Caco-2 (cell line): Measurements from ENCODE around the gene NT5C3B. TPM values are rescaled to one million over a fixed set of nuclear protein-coding genes. Genes with fewer than 3 reads are reported as not detected.

Source experiments
- BruUV-seq: library from RNA; stranded (reverse); fragments of 400-500 nt; replicated peaks from 2 replicates; lab custom pipeline; 2021; lab: Mats Ljungman, UMichigan
- CTCF ChIA-PET: fragments of 300-600 bp; sonication (Branson Sonifier 250); formaldehyde crosslinking; loops from one replicate; lab custom pipeline; 2022; ENCODE audit warnings: antibody characterized with exemption; lab: Charles Lee
- POLR2A ChIA-PET: fragments of 300-600 bp; sonication (Branson Sonifier 250); formaldehyde crosslinking; loops from one replicate; lab custom pipeline; 2022; ENCODE audit warnings: antibody characterized with exemption; lab: Charles Lee
- DNase-seq, 2 experiments: peaks; one replicate each; pipeline versions ENCODE4 v3.0.0 to v3.0.0-alpha.2; 2020 to 2022
- H3K27me3 ChIP-seq: replicated peaks from 2 replicates; pipeline ENCODE4 v1.6.0; 2011; ENCODE audit warnings: low read length; ENCODE audit not compliant: control insufficient read depth, insufficient read depth
- H3K36me3 ChIP-seq: 2 replicates; pipeline ENCODE4 v1.5.1; 2011; ENCODE audit warnings: low read length; ENCODE audit not compliant: control insufficient read depth, insufficient read depth
- H3K4me1 ChIP-seq: fragments of 250-450 bp; sonication (Bioruptor Pico); 2 replicates; pipeline ENCODE4 v1.5.1; 2020; ENCODE audit warnings: mild to moderate bottlenecking
- H3K4me3 ChIP-seq: 2 replicates; pipeline ENCODE4 v1.5.1; 2011; ENCODE audit warnings: low read depth, mild to moderate bottlenecking, control low read depth, low read length
- H3K9me3 ChIP-seq: fragments of 250-450 bp; sonication (Bioruptor Pico); 2 replicates; pipeline ENCODE4 v1.5.1; 2020; ENCODE audit warnings: mild to moderate bottlenecking, moderate library complexity
- H3K27ac Mint-ChIP-seq: one replicate; pipeline ENCODE4 v1.8.0; 2022; ENCODE audit warnings: mixed read lengths; ENCODE audit not compliant: unreplicated experiment
- H3K27me3 Mint-ChIP-seq: one replicate; pipeline ENCODE4 v1.8.0; 2022; ENCODE audit warnings: mixed read lengths; ENCODE audit not compliant: insufficient read depth, unreplicated experiment
- H3K36me3 Mint-ChIP-seq: one replicate; pipeline ENCODE4 v1.8.0; 2022; ENCODE audit warnings: mild to moderate bottlenecking, mixed read lengths; ENCODE audit not compliant: insufficient read depth, unreplicated experiment
- H3K4me1 Mint-ChIP-seq: one replicate; pipeline ENCODE4 v1.8.0; 2022; ENCODE audit warnings: low read depth, mixed read lengths; ENCODE audit not compliant: unreplicated experiment
- H3K4me3 Mint-ChIP-seq: one replicate; pipeline ENCODE4 v1.8.0; 2022; ENCODE audit warnings: mild to moderate bottlenecking, moderate library complexity, mixed read lengths; ENCODE audit not compliant: unreplicated experiment
- H3K9me3 Mint-ChIP-seq: one replicate; pipeline ENCODE4 v1.8.0; 2022; ENCODE audit warnings: mixed read lengths; ENCODE audit not compliant: unreplicated experiment
- CTCF ChIP-seq, 2 experiments: fragments of 200-600 bp in 1 of 2; IDR thresholded peaks; 1 replicate in 1 of 2; 2 replicates in 1 of 2; pipeline versions ENCODE4 v1.5.1 to v1.8.0; 2011 to 2022; ENCODE audit warnings: antibody characterized with exemption in 1 of 2, control low read depth in 1 of 2, inconsistent platforms in 1 of 2, low read depth in 1 of 2, low read length in 1 of 2, mild to moderate bottlenecking in 1 of 2, moderate library complexity in 1 of 2; ENCODE audit not compliant: insufficient read depth in 1 of 2, severe bottlenecking in 1 of 2, unreplicated experiment in 1 of 2
- intact Hi-C: fragments of 100-400 bp; cut with micrococcal nuclease; formaldehyde crosslinking; loops from one replicate; pipeline ENCODE4 v1.10.0; 2022; ENCODE audit not compliant: unreplicated experiment
- total RNA-seq: library from RNA; stranded (reverse); gene quantifications from 2 replicates; pipeline ENCODE4 v1.2.3, GENCODE V29; 2022

Gene NT5C3B
- total RNA-seq, 1 experiment from 2014 or later, result 94.5 TPM

DNA sequence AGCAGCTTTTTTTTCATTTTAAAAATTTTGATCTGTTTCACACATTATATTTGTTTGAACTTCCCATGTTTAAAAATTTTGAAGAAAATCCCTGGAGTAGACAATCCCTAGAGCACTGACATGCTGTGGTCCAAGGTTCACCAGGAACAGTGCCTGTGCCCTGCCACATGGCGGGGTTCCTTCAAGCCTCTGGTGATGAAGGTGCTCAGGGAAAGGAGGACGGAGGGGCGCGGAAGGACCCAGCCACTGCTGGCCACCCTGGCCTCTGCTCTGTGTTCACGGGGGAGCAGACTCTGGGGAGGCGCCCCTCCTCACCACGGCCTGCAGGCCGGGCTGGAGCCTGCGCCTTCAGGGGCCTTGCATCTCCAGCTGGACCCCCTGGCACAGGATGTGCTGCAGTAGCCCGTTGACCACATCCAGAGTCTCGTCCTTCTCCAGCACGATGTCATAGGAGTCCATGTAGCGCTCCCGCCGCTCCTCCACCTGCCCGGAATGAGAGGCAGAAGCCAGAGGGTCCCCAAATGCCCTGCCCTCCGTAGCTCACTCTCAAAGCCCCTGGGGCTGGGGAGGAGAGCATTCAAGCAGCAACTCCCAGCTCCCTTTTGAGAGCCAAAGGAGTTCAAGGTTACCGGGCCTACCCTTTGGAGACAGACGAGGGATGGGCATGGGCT, 10.7 kb downstream of the NT5C3B start:
- Mint-ChIP-seq H3K9me3 (no peaks in the 10 kb centered on the region), H3K4me1 (no peaks in the 10 kb centered on the region), H3K27ac (no peak overlapping the region), H3K36me3 (peaks cover 65% of the 10 kb centered on the region), H3K4me3 (no peak overlapping the region), H3K27me3 (no peaks in the 10 kb centered on the region)
- ChIA-PET CTCF (interaction anchor here (1.0 kb wide), 1 partner anchor 13 kb away, joined by 4 read pairs; the partner anchor contains the start of gene FKBP10), POLR2A (interaction anchor here (0.6 kb wide), 1 partner anchor 378 kb away, joined by 4 read pairs; no protein-coding TSS in a partner anchor)
- intact Hi-C loops, result no loop called here
- Histone ChIP-seq H3K4me3 (no peak overlapping the region), H3K27me3 (no peaks in the 10 kb centered on the region), H3K9me3 (no peaks in the 10 kb centered on the region), H3K36me3 (peaks cover 3% of the 10 kb centered on the region), H3K4me1 (no peaks in the 10 kb centered on the region)
- BruUV-seq, result no TSS peak
- no peak for DNase-seq
- no peak for TF ChIP-seq CTCF (IDR thresholded peaks at IDR 0.05; ENCODE audit: insufficient read depth in 1 of 2, low read depth in 1 of 2, low read length in 1 of 2, severe bottlenecking in 1 of 2, unreplicated experiment in 1 of 2)

DNA sequence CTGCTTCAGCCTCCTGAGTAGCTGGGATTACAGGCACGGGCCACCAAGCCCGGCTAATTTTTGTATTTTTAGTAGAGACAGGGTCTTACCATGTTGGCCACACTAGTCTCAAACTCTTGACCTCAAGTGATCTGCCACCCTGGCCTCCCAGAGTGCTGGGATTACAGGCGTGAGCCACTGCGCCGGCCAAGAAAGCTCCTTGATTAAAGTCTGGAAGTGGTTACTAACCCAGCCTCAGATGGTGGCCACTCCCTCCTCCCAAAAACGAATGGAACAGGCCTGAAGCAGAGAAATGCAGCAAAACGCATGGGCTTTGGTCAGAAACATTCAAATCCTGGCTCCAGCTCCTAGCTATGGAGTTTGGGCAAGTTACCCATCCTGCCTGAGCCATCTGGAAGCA, 11.9 kb downstream of the NT5C3B start:
- TF ChIP-seq CTCF (IDR thresholded peaks at IDR 0.05; ENCODE audit: insufficient read depth in 1 of 2, low read depth in 1 of 2, low read length in 1 of 2, severe bottlenecking in 1 of 2, unreplicated experiment in 1 of 2), result no peak
- H3K4me3 ChIP-seq, result no peak overlapping the region
- Mint-ChIP-seq H3K27me3 (no peaks in the 10 kb centered on the region), H3K9me3 (no peaks in the 10 kb centered on the region), H3K4me3 (no peak overlapping the region), H3K4me1 (no peaks in the 10 kb centered on the region), H3K36me3 (peaks cover 63% of the 10 kb centered on the region), H3K27ac (no peak overlapping the region)
- DNase-seq, result no peak
- no peaks in the 10 kb centered on the region; the same call in none of the 2 replicates for H3K36me3 ChIP-seq
- intact Hi-C loops, result no loop called here
- no peaks in the 10 kb centered on the region for H3K9me3 ChIP-seq
- CTCF ChIA-PET, result no interaction called here
- POLR2A ChIA-PET, result interaction anchor here (0.7 to 1.5 kb wide), 2 partner anchors 23 to 46 kb away, joined by 5 to 7 read pairs; no protein-coding TSS in a partner anchor
- no peaks in the 10 kb centered on the region for H3K4me1 ChIP-seq
- no peaks in the 10 kb centered on the region for H3K27me3 ChIP-seq
- no TSS peak for BruUV-seq

- no peak for DNase-seq
- H3K9me3 Mint-ChIP-seq, result no peaks in the 10 kb centered on the region
- H3K36me3 Mint-ChIP-seq, result peaks cover 58% of the 10 kb centered on the region
- Histone ChIP-seq H3K4me1 (no peaks in the 10 kb centered on the region), H3K27me3 (no peaks in the 10 kb centered on the region), H3K4me3 (no peak overlapping the region), H3K9me3 (no peaks in the 10 kb centered on the region), H3K36me3 (peaks cover 1% of the 10 kb centered on the region)
- H3K27ac Mint-ChIP-seq, result no peak overlapping the region
- ChIA-PET CTCF (no interaction called here), POLR2A (interaction anchor here (0.6 to 1.5 kb wide), 3 partner anchors 23 to 46 kb away, joined by 3 to 7 read pairs (median 5); no protein-coding TSS in a partner anchor)
- BruUV-seq, result no TSS peak
- no peaks in the 10 kb centered on the region for H3K27me3 Mint-ChIP-seq
- no peak overlapping the region for H3K4me3 Mint-ChIP-seq
- no peak for TF ChIP-seq CTCF (IDR thresholded peaks at IDR 0.05; ENCODE audit: insufficient read depth in 1 of 2, low read depth in 1 of 2, low read length in 1 of 2, severe bottlenecking in 1 of 2, unreplicated experiment in 1 of 2)
- H3K4me1 Mint-ChIP-seq, result no peaks in the 10 kb centered on the region
- intact Hi-C loops, result no loop called here
Measured at GRCh38 chr17:41823580-41823979, 12.5 kb downstream of the NT5C3B start.
